Keratinocyte (primary cell): ENCODE data around the gene AFF2.

Source experiments
- EZH2 ChIP-seq: IDR thresholded peaks from one replicate; pipeline ENCODE4 v1.6.1; 2012; ENCODE audit warnings: inconsistent platforms, mild to moderate bottlenecking, low read length, moderate library complexity
- TF ChIP-seq, protein P1 (sequence below), 3 experiments: IDR thresholded peaks in 1 of 3; conservative IDR thresholded peaks in 1 of 3; optimal IDR thresholded peaks in 1 of 3; 2 replicates in 2 of 3; 3 replicates in 1 of 3; pipeline versions ENCODE3 to v1.5.1; 2011; ENCODE audit warnings: low read length in 3 of 3, mild to moderate bottlenecking in 3 of 3, moderate library complexity in 2 of 3, control low read depth in 1 of 3, inconsistent platforms in 1 of 3; ENCODE audit not compliant: insufficient read depth in 2 of 3; ENCODE audit errors: extremely low read depth in 1 of 3

DNA sequence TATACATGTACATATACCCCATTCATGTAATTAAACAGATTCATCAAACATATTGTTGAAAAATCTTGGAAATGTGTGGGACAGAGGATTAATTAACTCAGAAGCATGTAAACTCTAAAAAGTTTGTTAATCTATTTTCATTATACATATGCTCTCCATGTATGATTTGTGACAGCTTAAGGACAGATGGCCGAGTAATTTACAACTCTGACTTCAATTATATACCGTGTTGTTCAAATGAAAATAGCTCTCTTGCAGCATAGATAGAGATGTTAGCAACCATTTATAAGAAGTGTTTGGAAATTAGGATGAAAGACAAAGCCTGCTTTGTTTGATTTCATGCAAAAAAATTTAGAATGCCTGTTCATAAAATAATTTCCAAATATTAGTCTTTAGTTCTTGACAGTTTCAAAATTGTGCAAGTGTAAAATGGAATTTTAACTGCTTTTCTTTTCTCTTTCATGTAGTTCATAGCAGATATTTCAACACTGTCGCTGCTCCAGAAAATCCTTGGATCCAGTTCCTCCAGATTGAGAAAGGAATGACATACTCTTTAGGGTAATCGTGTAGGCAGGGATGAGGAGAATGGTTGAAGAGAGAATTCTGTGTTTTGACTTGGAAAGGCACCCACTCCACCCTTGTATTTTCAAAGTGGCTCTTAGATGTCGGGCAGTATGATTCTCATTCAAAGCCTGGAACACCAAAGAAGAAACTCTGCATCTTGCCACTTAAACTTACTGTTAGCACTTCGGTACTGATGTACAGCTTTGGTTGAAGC lies 23.1 kb downstream of the AFF2 start:
- TF ChIP-seq, protein P1, sequence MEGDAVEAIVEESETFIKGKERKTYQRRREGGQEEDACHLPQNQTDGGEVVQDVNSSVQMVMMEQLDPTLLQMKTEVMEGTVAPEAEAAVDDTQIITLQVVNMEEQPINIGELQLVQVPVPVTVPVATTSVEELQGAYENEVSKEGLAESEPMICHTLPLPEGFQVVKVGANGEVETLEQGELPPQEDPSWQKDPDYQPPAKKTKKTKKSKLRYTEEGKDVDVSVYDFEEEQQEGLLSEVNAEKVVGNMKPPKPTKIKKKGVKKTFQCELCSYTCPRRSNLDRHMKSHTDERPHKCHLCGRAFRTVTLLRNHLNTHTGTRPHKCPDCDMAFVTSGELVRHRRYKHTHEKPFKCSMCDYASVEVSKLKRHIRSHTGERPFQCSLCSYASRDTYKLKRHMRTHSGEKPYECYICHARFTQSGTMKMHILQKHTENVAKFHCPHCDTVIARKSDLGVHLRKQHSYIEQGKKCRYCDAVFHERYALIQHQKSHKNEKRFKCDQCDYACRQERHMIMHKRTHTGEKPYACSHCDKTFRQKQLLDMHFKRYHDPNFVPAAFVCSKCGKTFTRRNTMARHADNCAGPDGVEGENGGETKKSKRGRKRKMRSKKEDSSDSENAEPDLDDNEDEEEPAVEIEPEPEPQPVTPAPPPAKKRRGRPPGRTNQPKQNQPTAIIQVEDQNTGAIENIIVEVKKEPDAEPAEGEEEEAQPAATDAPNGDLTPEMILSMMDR (optimal IDR thresholded peaks at IDR 0.05 in 1 of 3, IDR thresholded peaks at IDR 0.05 in 1 of 3, conservative IDR thresholded peaks at IDR 0.05 in 1 of 3; ENCODE audit: extremely low read depth in 1 of 3, insufficient read depth in 2 of 3, low read length in 3 of 3), result no peak
- TF ChIP-seq EZH2, result no peak
